SIG-M5 treated with dmso at 0.1 percent for 504 hours (cell line): Measurements from ENCODE around the gene GABRB3.

ENCODE experiments used
- DNase-seq: peaks from one replicate; lab custom pipeline; 2025; ENCODE audit not compliant: unreplicated experiment; lab: John Stamatoyannopoulos, UW

Gene GABRB3

GRCh38 chr15:26632500-26632899, 140.4 kb downstream of the GABRB3 start:
- no peak for DNase-seq

DNA sequence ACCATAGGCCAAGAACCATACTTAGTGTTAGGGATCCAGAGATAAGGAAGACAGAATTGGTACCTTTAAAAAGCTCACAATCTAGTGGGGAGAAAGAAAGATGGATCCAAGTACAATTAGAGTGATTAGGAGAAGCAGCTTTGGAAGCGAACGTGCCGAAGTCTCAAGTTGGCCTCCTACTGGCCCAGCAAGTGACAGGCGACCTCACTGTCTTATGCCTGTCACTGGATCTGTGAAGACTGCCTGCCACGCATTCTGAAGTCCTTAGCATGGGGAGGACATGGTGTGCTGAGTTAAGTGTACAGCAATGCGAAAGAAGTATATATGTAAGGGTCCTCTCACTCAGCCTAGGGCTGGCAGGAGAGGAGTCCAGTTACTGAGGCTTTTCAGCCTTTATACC, 141.0 kb downstream of the GABRB3 start:
- DNase-seq = no peak

DNA sequence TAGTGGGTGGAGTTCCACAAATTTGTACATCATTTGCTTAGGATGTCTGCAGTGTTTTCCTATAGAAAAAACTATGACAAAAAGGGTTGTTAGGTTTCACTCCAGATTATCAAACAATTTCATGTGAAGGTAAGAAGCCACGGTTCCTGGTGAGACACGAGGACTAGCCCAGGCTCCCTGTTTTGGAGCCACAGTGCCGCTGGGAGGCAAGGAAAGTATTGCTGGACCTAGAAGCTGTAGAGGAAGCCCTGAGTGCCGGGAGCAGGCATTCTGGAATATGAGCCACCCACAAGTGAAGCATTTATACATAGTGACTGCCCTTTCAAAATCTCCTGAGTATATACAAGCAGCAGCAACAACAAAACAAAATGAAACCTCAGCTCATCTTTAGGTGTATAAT, 142.0 kb downstream of the GABRB3 start:
- no peak for DNase-seq

DNA sequence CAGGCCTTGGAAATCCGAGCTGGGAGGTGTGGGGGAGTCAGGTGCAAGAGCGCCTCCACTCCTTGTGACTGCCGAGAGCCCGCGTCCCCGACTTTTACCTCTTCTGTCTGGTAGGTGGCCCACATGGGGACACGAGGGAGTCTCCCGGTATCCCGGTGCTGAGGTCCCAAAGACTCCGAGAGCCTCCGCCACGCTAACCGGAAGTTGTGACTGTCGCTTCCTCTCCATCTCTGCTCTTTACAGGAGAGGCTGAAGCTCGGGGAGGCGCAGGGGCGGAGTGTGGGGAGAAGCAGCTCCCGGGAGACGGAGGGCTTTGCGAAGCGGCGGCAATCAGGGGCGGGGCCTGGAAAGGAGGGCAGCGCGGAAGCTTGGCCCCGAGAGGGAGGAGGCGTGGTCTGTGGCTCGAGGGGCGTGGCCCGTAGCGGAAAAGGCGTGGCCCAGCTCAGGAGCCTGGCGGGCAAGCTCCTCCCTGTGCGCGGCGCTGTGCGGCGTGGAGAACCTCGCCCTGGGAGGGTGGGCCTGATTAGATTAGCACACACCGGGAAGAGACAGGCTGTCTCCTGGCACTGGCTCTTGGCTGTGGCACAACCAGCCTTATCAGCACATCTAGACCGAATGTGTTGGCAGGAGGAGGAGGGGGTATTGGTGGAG, 143.9 kb downstream of the GABRB3 start:
- no peak for DNase-seq

- DNase-seq = no peak
Measured at GRCh38 chr15:26628071-26628470, 144.8 kb downstream of the GABRB3 start.

DNA sequence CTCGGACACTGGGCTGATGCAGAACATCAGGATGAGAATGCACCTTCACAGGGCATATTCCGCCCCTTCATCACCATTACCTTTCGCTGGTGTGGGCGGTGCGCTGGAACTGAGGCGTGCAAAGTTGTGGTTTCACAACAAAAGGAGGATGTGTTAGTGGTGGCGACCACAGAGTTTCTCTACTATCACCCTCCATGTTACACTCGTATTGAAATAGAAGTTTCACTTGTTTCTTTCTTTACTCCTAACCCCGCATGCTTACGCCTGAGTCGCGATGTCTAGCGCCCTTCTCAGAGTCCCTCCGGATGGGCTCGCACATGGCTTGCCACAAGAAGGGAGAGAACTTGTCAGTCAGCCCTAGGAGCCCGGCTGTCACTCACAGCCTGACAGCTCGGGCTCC, 148.7 kb downstream of the GABRB3 start:
- DNase-seq = no peak

DNA sequence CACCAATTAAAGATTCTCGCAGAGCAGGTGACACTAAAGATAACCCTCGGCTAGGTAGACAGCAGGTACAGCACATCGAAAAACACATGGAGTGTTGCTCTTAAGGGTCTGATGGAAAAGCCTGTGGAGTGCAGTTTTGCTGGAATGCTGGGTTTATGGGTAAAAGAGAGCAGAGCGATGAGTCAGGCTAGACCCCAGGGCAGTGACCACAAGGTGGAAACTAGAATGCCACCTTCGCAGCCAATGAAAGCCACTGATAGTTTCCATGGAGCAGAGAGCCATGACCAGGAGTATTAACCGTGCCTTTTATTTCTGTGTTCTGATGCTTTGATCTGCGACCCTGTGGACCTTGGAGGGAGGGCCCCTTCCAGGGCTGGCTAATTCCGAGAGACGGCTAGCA, 149.8 kb downstream of the GABRB3 start:
- DNase-seq = no peak

DNA sequence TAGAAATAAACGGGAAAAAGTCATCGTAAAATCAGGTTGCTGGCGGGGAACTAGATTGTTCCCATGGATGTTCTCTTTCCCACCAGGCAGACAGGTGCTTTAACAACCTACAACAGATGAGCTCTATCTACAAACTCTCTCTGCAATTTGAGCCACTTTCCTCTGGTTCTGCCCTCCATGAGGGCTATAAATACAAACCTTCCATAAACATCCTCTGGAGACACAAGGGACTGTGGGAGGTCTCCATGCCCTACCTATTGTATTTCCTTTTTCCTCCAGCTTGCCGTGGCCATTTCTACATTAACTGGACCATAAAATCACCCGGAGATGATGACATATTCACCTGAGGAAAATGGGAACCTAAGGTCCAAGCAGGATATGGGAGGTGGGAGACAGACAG, 151.1 kb downstream of the GABRB3 start:
- no peak for DNase-seq

- DNase-seq = no peak
Measured at GRCh38 chr15:26620528-26621458, 152.1 kb downstream of the GABRB3 start.

- DNase-seq = no peak
Measured at GRCh38 chr15:26615927-26616302, 157.0 kb downstream of the GABRB3 start.

GRCh38 chr15:26615188-26615926, 157.5 kb downstream of the GABRB3 start:
- no peak for DNase-seq

DNA sequence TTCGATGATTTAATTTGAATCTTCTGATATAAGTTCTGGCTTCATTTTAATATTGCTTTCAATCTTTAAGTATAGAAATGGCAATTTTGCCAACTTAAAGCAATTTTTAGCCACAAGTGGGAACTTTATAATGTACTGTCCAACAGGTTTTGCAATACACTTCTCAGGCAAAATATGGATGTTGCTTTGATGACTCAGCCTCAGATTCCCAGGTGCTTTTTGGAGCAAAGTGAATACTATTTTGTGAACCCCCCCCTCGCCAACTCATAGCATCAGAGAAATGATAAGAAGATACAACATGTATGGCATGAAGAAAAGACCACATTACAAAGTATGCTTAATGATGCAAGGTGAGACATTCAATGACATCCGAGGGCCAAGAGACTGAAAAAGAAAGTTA, 158.1 kb downstream of the GABRB3 start:
- DNase-seq = no peak

GRCh38 chr15:26598704-26599103, 174.2 kb downstream of the GABRB3 start:
- no peak for DNase-seq

DNA sequence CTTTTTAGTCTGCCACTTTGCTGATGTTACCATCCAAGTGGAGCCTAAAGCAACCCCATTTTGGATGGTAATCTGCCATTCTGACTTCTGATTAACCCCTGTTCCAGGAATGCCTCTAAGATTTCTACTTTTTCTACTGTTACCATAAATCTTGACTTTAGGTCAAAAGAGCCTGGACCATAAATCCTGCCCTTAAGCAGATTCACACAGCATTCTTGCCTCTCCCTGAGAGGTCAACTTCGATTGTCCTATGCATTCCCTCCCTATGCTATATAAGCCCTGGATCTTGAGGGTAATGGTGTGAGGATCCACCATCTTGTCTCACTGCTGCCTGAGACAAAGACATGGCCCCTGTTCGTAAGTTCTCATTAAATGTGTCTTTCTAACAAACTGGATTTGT, 177.3 kb downstream of the GABRB3 start:
- DNase-seq = no peak

DNA sequence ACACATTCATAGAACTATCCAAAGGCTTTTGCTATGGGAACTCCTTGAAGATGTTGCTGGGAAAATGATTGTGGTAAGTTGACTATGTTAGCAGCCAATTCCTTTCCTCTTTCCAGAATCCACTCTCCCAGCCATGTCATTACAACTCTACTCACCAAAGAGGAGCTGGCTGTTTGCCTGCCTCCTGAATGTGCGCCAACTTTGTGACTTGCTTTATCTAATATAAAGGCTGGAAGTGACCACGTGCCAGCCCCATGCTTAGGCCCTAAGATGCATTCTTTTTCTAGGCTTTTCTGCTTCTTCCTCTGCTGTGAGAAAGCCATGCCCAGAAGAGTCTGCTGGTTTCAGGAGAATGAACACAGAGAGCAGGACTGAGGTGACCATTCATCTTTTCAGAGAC, 182.2 kb downstream of the GABRB3 start:
- no peak for DNase-seq

GRCh38 chr15:26582840-26583239, 190.0 kb downstream of the GABRB3 start:
- no peak for DNase-seq

DNA sequence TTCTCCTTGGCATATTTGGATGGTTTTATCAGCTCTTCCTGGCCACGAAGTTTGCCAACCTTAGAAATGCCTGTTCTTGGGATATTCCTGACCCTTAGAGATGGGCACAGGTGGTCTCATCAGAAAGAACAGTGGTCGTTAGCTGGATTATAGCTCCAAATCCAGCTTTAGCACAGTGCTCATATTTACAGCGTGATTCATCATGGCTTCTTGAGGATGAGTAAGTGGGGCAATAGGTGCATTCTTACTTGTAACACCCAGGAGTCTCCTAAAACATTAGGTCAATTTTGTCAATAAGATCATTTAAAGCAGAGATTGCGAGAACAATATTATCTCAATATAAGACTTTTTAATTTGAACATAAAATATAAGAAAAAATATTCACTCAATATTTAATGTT, 191.9 kb downstream of the GABRB3 start:
- DNase-seq = no peak

GRCh38 chr15:26572602-26573350, 200.1 kb downstream of the GABRB3 start:
- DNase-seq = no peak

- no peak for DNase-seq
Measured at GRCh38 chr15:26571346-26571745, 201.5 kb downstream of the GABRB3 start.

GRCh38 chr15:26565542-26565941, 207.3 kb downstream of the GABRB3 start:
- DNase-seq = no peak

DNA sequence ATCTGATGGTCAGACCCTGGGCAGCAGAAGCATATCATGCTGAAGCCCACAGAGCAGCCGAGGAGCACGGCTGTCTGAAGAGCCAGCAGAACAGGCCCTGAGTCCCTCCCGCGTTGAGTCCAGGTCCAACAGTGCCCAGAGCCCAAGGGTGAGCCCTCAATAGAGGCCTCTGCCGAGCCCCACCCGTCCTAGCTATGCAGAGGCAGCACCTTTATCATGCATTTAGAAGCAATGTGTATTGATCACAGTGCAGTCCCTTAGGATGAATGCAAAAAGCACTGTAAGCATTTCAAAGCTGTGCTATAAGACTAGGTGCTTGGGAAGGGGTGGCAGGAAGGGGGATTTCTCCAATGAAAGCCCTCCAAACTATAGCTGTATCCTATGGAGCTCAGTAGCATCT, 208.5 kb downstream of the GABRB3 start:
- no peak for DNase-seq
